ENCODE results near the gene SPINT1. TPM values are rescaled to one million over a fixed set of nuclear protein-coding genes. Genes with fewer than 3 reads are reported as not detected.

Gene SPINT1
- total and polyA plus RNA-seq, 2 of the 13 experiments (the other 11 are each of a cell fraction or from before 2014, with no cell fraction given) = 0.49 to 2.5 TPM

DNA sequence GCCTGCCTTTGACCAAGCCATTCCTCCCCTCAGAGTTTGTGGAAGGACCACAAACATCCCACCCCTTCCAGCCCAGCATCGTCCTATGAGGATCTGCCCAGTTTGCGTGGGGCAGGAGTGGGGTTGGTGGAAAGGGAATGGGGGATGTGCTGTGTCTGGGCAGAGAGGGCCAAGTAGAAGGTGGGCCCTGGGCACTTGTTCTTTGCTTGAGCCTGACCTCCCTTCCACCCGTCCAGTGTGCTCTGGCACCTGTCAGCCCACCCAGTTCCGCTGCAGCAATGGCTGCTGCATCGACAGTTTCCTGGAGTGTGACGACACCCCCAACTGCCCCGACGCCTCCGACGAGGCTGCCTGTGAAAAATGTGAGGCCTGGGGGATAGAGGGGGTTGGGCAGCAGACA, 10.3 kb downstream of the SPINT1 start:
- ATAC-seq (no peak), DNase-seq (ENCODE audit: low spot score) (no peak), FAIRE-seq (no peak)
- Histone ChIP-seq H2AFZ (ENCODE audit: low read length) (no peak overlapping the region), H3K9ac (ENCODE audit: insufficient read depth, low read depth, low read length) (no peak overlapping the region), H3K4me3 (replicated peaks in 1 of 3; ENCODE audit: insufficient read depth in 1 of 3, low read depth in 2 of 3, low read length in 3 of 3) (no peak overlapping the region), H3K79me2 (ENCODE audit: insufficient read depth, low read length) (no peaks in the 10 kb centered on the region), H3K4me2 (ENCODE audit: low read depth, low read length) (no peak overlapping the region), H3K9me3 (ENCODE audit: low read length) (no peaks in the 10 kb centered on the region), H3K36me3 (replicated peaks in 1 of 2; ENCODE audit: control insufficient read depth in 1 of 2, insufficient read depth in 2 of 2, low read length in 2 of 2) (no peaks in the 10 kb centered on the region), H3K27ac (ENCODE audit: extremely low read length, insufficient read depth, low read length) (no peak overlapping the region), H3K27me3 (ENCODE audit: control insufficient read depth in 1 of 2, insufficient read depth in 2 of 2, low read length in 2 of 2) (no peaks in the 10 kb centered on the region), H4K20me1 (ENCODE audit: insufficient read depth, low read length) (no peaks in the 10 kb centered on the region), H3K4me1 (ENCODE audit: insufficient read depth, low read length) (peaks cover 48% of the 10 kb centered on the region)
- WGBS (ENCODE audit: low lambda C conversion rate) = 64% methylated on average over 7 of the region's 10 CpGs
- intact Hi-C loops (cut with micrococcal nuclease; ENCODE audit: unreplicated experiment) (no loop called here), in situ Hi-C loops (cut with HindIII; ENCODE audit: extremely low pct_ligation_motif_present, low pct_unique_long_range_greater_than_20kb) (no loop called here)
- no TSS peak for BruUV-seq (replicated peaks)
- ChIA-PET CTCF (ENCODE audit: low intra/inter-chr PET ratio, low total read pairs) (no interaction called here), POLR2A (no interaction called here)
- TF ChIP-seq ZNF781 (CRISPR knock-in tag; IDR thresholded peaks at IDR 0.05; ENCODE audit: borderline replicate concordance, not compliant biosample characterization) (no peak), CEBPB (IDR thresholded peaks at IDR 0.05; ENCODE audit: borderline replicate concordance, low read depth, low read length) (no peak), MYPOP (CRISPR knock-in tag; IDR thresholded peaks at IDR 0.05) (no peak), SKI (IDR thresholded peaks at IDR 0.05; ENCODE audit: partially characterized antibody) (no peak), PAX8 (CRISPR knock-in tag; IDR thresholded peaks at IDR 0.05; ENCODE audit: borderline replicate concordance) (no peak), ATF7-NPFF (CRISPR knock-in tag; IDR thresholded peaks at IDR 0.05; ENCODE audit: low read depth) (no peak), ZNF724P (CRISPR knock-in tag; IDR thresholded peaks at IDR 0.05; ENCODE audit: borderline replicate concordance) (no peak), RCOR2 (CRISPR knock-in tag; IDR thresholded peaks at IDR 0.05) (no peak), ZNF232 (CRISPR knock-in tag; IDR thresholded peaks at IDR 0.05; ENCODE audit: borderline replicate concordance) (no peak)
- TF ChIP-seq, protein P1, sequence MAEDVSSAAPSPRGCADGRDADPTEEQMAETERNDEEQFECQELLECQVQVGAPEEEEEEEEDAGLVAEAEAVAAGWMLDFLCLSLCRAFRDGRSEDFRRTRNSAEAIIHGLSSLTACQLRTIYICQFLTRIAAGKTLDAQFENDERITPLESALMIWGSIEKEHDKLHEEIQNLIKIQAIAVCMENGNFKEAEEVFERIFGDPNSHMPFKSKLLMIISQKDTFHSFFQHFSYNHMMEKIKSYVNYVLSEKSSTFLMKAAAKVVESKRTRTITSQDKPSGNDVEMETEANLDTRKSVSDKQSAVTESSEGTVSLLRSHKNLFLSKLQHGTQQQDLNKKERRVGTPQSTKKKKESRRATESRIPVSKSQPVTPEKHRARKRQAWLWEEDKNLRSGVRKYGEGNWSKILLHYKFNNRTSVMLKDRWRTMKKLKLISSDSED (CRISPR knock-in tag; IDR thresholded peaks at IDR 0.05) = no peak
